Esophagus squamous epithelium (tissue), 4 donors: ENCODE results near the gene CFAP43.

Experiments
- POLR2A ChIP-seq, 4 donors: fragments of 450-650 bp; IDR thresholded peaks; one replicate each; pipeline ENCODE4 v1.6.1; 2017; ENCODE audit warnings: antibody characterized with exemption in 4 of 4, mild to moderate bottlenecking in 4 of 4, moderate library complexity in 3 of 4
- TF ChIP-seq, protein P1 (sequence below), 6 experiments: fragments of 450-650 bp in 4 of 6; fragments of 200-600 bp in 2 of 6; sonication (generic) in 2 of 6; IDR thresholded peaks; one replicate each; pipeline ENCODE4 v1.5.1; 2016 to 2019; ENCODE audit warnings: antibody characterized with exemption in 6 of 6, mild to moderate bottlenecking in 4 of 6, moderate library complexity in 4 of 6

DNA sequence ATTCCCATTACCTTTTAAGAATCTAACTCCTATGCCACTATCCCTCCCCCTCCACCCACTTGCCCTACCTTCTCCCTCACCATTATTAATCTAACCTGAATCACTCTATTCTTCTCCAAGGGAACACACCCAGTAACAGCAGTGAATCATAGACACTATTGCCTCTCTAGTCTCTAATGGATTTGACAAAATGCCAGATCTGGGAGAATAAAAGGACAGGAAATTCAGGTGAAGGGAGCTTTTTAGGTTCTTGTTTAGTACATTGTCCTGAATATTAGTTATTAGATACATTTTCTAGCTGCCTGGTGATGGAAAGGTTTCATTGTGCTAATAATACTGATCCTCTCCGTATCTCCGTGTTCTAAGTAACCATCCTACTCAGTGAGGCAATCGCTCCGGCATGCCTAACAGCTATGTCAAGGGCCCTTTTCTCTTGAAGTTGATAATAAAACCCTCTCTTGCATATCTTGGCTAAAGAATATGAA is 114.3 kb downstream of the CFAP43 start:
- TF ChIP-seq, protein P1, sequence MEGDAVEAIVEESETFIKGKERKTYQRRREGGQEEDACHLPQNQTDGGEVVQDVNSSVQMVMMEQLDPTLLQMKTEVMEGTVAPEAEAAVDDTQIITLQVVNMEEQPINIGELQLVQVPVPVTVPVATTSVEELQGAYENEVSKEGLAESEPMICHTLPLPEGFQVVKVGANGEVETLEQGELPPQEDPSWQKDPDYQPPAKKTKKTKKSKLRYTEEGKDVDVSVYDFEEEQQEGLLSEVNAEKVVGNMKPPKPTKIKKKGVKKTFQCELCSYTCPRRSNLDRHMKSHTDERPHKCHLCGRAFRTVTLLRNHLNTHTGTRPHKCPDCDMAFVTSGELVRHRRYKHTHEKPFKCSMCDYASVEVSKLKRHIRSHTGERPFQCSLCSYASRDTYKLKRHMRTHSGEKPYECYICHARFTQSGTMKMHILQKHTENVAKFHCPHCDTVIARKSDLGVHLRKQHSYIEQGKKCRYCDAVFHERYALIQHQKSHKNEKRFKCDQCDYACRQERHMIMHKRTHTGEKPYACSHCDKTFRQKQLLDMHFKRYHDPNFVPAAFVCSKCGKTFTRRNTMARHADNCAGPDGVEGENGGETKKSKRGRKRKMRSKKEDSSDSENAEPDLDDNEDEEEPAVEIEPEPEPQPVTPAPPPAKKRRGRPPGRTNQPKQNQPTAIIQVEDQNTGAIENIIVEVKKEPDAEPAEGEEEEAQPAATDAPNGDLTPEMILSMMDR (IDR thresholded peaks at IDR 0.05) = no peak
- no peak for TF ChIP-seq POLR2A (IDR thresholded peaks at IDR 0.05)
